Uterus (tissue), 4 donors: ENCODE results near the gene UBE4B. TPM values are rescaled to one million over a fixed set of nuclear protein-coding genes. Genes with fewer than 3 reads are reported as not detected.

Experiments
- DNase-seq, 2 donors: peaks; one replicate each; pipeline ENCODE4 v3.0.0-alpha.2; 2019 to 2020
- H3K27ac ChIP-seq, 2 donors: fragments of 200-600 bp; sonication (generic); 1 replicate in 1 of 2; 2 replicates in 1 of 2; pipeline ENCODE4 v1.5.1; 2016 to 2018
- H3K27me3 ChIP-seq, 2 donors: fragments of 200-600 bp; sonication (generic); one replicate each; pipeline ENCODE4 v1.5.1; 2018 to 2019; ENCODE audit warnings: control low read depth in 1 of 2
- H3K36me3 ChIP-seq, 2 donors: fragments of 200-600 bp; sonication (generic); one replicate each; pipeline ENCODE4 v1.5.1; 2019; ENCODE audit warnings: control low read depth in 1 of 2
- H3K4me1 ChIP-seq, 2 donors: fragments of 200-600 bp; sonication (generic); one replicate each; pipeline ENCODE4 v1.5.1; 2018 to 2019; ENCODE audit warnings: control low read depth in 1 of 2
- H3K4me3 ChIP-seq, 2 donors: fragments of 200-600 bp; sonication (generic); 1 replicate in 1 of 2; 2 replicates in 1 of 2; pipeline ENCODE4 v1.5.1; 2018 to 2019; ENCODE audit warnings: mild to moderate bottlenecking in 1 of 2
- H3K9me3 ChIP-seq, 2 donors: fragments of 200-600 bp; sonication (generic); one replicate each; pipeline ENCODE4 v1.5.1; 2019; ENCODE audit warnings: control low read depth in 1 of 2
- CTCF ChIP-seq, 4 experiments: fragments of 200-600 bp in 2 of 4; fragments of 450-650 bp in 2 of 4; sonication (generic) in 2 of 4; IDR thresholded peaks; one replicate each; pipeline ENCODE4 v1.5.1; 2016 to 2019; ENCODE audit warnings: antibody characterized with exemption in 4 of 4, mild to moderate bottlenecking in 2 of 4, moderate library complexity in 1 of 4
- POLR2A ChIP-seq, 2 donors: fragments of 450-650 bp; IDR thresholded peaks; one replicate each; pipeline ENCODE4 v1.6.1; 2016; ENCODE audit warnings: antibody characterized with exemption in 2 of 2, mild to moderate bottlenecking in 1 of 2, moderate library complexity in 1 of 2
- intact Hi-C: fragments of 100-400 bp; cut with DNase I; formaldehyde crosslinking; loops from one replicate; pipeline ENCODE4 v1.15.1; 2023; ENCODE audit warnings: low total_unique reads
- total RNA-seq, 4 donors: library from RNA; depleted of rRNA in 3 of 4; stranded (reverse); fragments of >200 nt in 3 of 4; gene quantifications; one replicate each; pipeline versions ENCODE4 v1.1.0 to v1.2.4, GENCODE V29; 2014 to 2023
- donor health status: DM: yes; HTN: yes; CAD: no.

Gene UBE4B
- total RNA-seq, 4 donors from 2014 or later = 15.4 to 54.2 (median 30.4) TPM

GRCh38 chr1:10178597-10179405 lies 146.0 kb downstream of the UBE4B start:
- no peaks in the 10 kb centered on the region for H3K4me1 ChIP-seq
- H3K27me3 ChIP-seq = no peaks in the 10 kb centered on the region
- intact Hi-C loops = no loop called here
- H3K27ac ChIP-seq = no peak overlapping the region
- no peak overlapping the region for H3K4me3 ChIP-seq
- H3K36me3 ChIP-seq = no peaks in the 10 kb centered on the region
- DNase-seq = no peak
- H3K9me3 ChIP-seq = no peaks in the 10 kb centered on the region
- no peak for TF ChIP-seq CTCF (IDR thresholded peaks at IDR 0.05)
- TF ChIP-seq POLR2A (IDR thresholded peaks at IDR 0.05) = no peak

GRCh38 chr1:10179406-10180091 lies 146.8 kb downstream of the UBE4B start:
- intact Hi-C loops = no loop called here
- Histone ChIP-seq H3K4me3 (no peak overlapping the region), H3K36me3 (no peaks in the 10 kb centered on the region), H3K27me3 (no peaks in the 10 kb centered on the region), H3K9me3 (no peaks in the 10 kb centered on the region), H3K27ac (no peak overlapping the region), H3K4me1 (no peaks in the 10 kb centered on the region)
- TF ChIP-seq POLR2A (IDR thresholded peaks at IDR 0.05) (no peak), CTCF (IDR thresholded peaks at IDR 0.05) (no peak)
- no peak for DNase-seq

- H3K27ac ChIP-seq = no peak overlapping the region
- TF ChIP-seq POLR2A (IDR thresholded peaks at IDR 0.05) (no peak), CTCF (IDR thresholded peaks at IDR 0.05) (no peak)
- H3K4me1 ChIP-seq = no peaks in the 10 kb centered on the region
- intact Hi-C loops = no loop called here
- no peaks in the 10 kb centered on the region for H3K27me3 ChIP-seq
- H3K36me3 ChIP-seq = no peaks in the 10 kb centered on the region
- DNase-seq = no peak
- no peaks in the 10 kb centered on the region for H3K9me3 ChIP-seq
- no peak overlapping the region for H3K4me3 ChIP-seq
These were observed 148.4 kb downstream of the UBE4B start for GRCh38 chr1:10181154-10181553.

- Histone ChIP-seq H3K27me3 (no peaks in the 10 kb centered on the region), H3K4me3 (no peak overlapping the region), H3K36me3 (no peaks in the 10 kb centered on the region), H3K27ac (no peak overlapping the region), H3K9me3 (no peaks in the 10 kb centered on the region), H3K4me1 (no peaks in the 10 kb centered on the region)
- TF ChIP-seq POLR2A (IDR thresholded peaks at IDR 0.05) (no peak), CTCF (IDR thresholded peaks at IDR 0.05) (no peak)
- intact Hi-C loops = no loop called here
- no peak for DNase-seq
These were observed 153.0 kb downstream of the UBE4B start for GRCh38 chr1:10185759-10186158.

- H3K27me3 ChIP-seq = no peaks in the 10 kb centered on the region
- H3K9me3 ChIP-seq = no peaks in the 10 kb centered on the region
- no peak overlapping the region for H3K27ac ChIP-seq
- no peaks in the 10 kb centered on the region for H3K4me1 ChIP-seq
- H3K36me3 ChIP-seq = no peaks in the 10 kb centered on the region
- TF ChIP-seq POLR2A (IDR thresholded peaks at IDR 0.05) (no peak), CTCF (IDR thresholded peaks at IDR 0.05) (no peak)
- intact Hi-C loops = no loop called here
- DNase-seq = no peak
- H3K4me3 ChIP-seq = no peak overlapping the region
These were observed 153.7 kb downstream of the UBE4B start for GRCh38 chr1:10186331-10187025.
